Middle frontal gyrus (tissue), 1 donor: Measurements from ENCODE around the gene NXN.
"Not testable (repeated sequence)": the region's sequence is repeated elsewhere in the genome, so short reads cannot be mapped to it uniquely, and the experiment has no call there.

Experiments used
- DNase-seq: peaks from one replicate; pipeline ENCODE4 v3.0.0-alpha.2; 2015; ENCODE audit warnings: low spot score; ENCODE audit errors: extremely low spot score

Gene NXN

GRCh38 chr17:835263-835662 lies 144.3 kb downstream of the NXN start:
- DNase-seq = no peak

- no peak for DNase-seq
Observed at GRCh38 chr17:834136-834535, 145.4 kb downstream of the NXN start.

GRCh38 chr17:830950-831349 lies 148.6 kb downstream of the NXN start:
- DNase-seq = no peak

- no peak for DNase-seq
Observed at GRCh38 chr17:830381-830780, 149.2 kb downstream of the NXN start.

GRCh38 chr17:829614-830013 lies 150.0 kb downstream of the NXN start:
- DNase-seq = not testable (repeated sequence)

- DNase-seq = no peak
Observed at GRCh38 chr17:828761-829160, 150.8 kb downstream of the NXN start.

GRCh38 chr17:826778-827177 lies 152.8 kb downstream of the NXN start:
- DNase-seq = no peak

GRCh38 chr17:825216-825615 lies 154.4 kb downstream of the NXN start:
- DNase-seq = no peak

- no peak for DNase-seq
Observed at GRCh38 chr17:824378-824777, 155.2 kb downstream of the NXN start.

GRCh38 chr17:823501-823902 lies 156.1 kb downstream of the NXN start:
- no peak for DNase-seq

GRCh38 chr17:819251-819650 lies 160.3 kb downstream of the NXN start:
- DNase-seq = no peak

- no peak for DNase-seq
Observed at GRCh38 chr17:814371-814770, 165.2 kb downstream of the NXN start.

- no peak for DNase-seq
Observed at GRCh38 chr17:812638-813204, 166.9 kb downstream of the NXN start.

GRCh38 chr17:811051-811784 lies 168.4 kb downstream of the NXN start:
- DNase-seq = no peak

- no peak for DNase-seq
Observed at GRCh38 chr17:807523-808294, 171.9 kb downstream of the NXN start.

- DNase-seq = no peak
Observed at GRCh38 chr17:806781-807522, 172.6 kb downstream of the NXN start.

GRCh38 chr17:806346-806745 lies 173.2 kb downstream of the NXN start:
- DNase-seq = no peak

GRCh38 chr17:805886-806285 lies 173.7 kb downstream of the NXN start:
- not testable (repeated sequence) for DNase-seq

- DNase-seq = no peak
Observed at GRCh38 chr17:804541-805435, 174.8 kb downstream of the NXN start.

- DNase-seq = no peak
Observed at GRCh38 chr17:802901-803881, 176.4 kb downstream of the NXN start.
